Effector CD4-positive, alpha-beta T cell (primary cell): ENCODE data around the gene PFAS.
"Not testable (repeated sequence)": the region's sequence is repeated elsewhere in the genome, so short reads cannot be mapped to it uniquely, and the experiment has no call there.

Source experiments
- DNase-seq: peaks from one replicate; pipeline ENCODE4 v3.0.0-alpha.2; 2020

PFAS gene

DNA sequence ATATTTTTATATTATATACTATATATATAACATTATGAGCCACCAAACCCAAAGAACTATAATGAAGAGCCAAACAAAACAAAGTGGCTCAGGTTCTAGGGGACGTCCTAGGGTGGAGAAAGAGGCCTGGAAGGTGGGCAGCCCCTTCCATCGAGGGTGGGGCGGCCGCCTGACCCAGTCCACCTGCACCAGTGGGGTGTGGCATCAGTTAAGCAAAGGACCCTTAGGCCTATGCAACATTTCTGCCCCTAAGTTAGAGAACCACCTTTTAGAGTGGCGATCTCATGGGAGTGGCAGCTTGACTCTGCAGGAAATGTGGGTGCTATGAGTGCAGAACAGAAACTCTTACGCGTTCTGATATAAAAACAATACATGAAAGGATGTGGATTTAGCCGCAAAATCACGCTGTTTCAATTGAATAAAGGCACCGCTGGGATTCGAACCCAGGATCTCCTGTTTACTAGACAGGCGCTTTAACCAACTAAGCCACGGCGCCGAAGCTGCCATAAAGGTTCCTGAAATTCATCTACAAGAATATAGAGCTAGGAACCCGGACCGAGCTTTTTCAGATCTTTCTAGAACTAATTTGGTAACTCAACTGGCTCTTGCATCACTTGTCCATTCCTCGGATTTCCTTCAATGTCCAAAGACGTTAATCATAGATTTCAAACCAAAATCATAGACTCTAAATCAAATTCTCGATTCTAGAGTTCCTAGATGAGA is 23.1 kb upstream of the PFAS start:
- DNase-seq = peak; percentile 49

DNA sequence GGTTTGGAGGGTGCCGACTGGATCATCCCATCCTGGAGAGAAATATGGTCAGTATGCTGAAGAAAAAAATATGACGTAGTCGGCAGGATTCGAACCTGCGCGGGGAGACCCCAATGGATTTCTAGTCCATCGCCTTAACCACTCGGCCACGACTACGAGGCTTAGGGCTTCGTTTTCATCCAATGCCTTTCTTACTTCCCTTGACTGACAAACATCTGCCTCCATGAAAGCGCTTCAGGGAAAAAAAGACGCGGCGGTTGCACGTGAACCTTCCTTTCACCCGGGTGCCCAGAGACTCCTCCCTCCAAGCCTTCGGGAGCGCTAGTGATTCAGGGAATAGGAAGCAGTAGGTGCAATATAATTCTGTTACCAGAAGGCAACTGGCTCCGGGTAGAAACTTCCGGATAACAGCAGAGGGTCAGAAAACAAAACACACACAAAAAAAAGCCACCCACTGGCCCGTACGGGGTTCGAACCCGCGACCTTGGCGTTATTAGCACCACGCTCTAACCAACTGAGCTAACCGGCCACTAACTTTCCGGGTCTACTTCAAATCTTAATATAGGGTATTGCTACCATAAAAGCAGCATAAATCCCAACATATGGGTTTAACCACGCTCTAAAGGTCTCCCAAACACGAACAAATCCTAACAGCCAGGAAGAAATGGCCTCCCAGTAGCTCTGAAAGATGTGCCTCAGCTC is 22.4 kb upstream of the PFAS start:
- no peak for DNase-seq

DNA sequence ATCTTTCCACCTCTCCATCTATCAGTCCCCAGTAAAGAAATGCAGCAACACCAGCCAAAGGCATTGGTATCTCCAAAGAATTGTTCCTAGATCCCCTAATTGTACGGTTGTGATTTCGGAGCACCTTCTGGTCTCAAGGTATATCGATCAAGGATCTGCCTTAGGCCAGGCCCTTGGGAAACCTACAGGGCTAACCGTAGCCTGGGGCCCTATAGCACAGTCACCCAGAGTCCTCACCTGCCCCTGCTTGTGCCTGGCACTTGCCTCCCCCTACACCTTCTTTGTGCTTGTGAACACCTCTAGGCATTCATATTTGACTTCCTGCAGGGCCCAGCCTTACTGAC is 21.9 kb upstream of the PFAS start:
- no peak for DNase-seq

DNA sequence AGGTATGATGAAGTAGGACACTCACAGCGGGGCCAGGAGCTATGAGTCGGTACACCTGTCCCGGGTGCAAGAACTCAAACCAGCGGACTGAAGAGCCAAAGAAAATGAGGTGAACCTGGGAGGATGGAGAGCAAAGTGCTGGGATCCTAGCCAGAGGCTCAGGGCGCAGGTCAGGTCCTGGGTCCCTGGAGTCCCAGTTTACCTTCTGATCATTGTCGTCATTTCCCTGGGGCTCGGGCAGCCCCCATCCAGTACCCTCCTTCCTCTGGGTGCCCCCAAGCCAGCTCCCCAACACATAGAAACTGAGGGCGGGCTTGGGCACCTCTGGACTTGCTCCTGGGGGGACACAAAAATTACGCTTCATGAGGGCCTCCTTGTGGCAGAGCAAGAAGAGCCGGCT is 17.4 kb upstream of the PFAS start:
- DNase-seq = no peak

DNA sequence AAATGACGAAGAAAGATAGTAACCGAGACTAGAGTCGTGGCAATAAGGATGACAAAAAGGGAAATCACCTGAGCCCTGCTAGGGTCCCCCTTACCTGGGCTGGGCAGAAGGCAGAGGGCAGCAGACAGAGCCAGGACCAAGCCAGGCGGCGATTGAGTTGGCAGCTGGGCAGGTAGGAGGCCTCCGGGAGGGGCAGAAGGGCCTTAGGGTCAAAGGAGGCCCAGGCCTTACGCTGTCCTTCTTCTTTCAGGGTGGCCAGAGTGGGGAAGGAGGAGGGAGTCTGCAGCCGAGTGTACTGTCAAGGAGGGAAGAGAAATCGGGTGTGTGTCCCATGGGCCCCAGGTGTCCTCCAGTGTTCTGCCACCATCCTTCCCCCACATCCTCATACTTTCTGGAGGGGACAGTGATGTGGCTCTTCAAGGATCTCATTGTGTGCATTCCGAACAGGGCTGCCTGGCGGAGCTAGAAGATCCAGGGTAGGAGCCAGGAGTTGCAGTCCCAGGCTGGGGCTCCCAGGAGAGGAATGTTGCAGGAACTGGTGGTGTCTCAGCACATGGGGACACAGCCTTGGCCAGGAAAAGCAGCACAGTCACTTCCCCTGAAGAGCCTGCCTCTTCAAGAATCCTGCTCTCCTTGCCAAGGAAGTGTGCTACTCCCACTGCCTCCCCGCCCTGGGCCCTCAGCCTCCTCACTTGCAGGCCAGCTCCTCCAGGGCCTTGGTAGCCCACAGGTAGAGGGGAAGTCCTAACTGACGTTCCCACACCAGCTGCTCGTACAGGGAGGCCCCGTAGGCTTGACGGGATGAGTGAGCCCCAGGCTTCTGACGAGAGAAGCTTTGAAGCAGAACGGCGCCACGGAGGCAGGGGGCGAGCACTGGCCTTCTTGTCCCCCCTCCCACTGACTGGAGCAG is 14.5 kb upstream of the PFAS start:
- DNase-seq = no peak

DNA sequence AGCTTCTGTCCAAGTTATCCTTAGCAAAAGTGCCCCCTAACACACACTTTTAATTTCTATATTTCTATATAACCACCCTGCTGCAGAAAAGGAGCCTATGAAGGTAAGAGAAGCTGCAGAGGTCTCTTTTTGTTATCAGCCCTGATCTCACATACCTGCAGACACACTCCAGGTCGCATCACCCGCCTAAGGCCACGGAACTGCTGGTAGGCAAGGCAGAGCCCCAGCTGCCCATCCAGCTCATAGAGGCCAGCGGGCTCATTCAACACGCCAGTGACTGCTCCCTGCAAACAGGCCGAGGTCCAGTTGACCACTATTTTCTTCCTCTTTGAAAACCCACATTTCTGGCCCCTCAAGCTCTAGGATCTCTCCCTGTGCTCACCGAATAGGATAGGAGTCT is 13.4 kb upstream of the PFAS start:
- DNase-seq = no peak

DNA sequence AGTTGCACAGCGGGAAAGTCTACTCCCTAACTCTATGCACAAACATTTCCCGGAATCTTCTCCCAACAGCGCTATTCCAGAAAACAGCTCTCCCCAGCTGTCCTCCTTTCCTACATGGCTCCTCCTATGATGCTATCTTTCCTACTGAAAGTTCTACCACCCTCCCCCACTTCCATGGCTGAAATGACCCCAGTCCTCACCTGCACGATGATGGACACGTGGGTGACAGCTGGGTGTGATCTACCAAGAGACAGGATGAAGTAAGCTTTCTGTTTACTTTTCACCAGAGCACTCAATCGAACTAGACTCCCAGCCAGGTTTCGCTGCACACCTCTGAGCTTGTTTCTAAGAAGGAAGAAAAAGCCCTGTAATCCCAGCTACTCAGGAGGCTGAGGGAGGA is 11.9 kb upstream of the PFAS start:
- DNase-seq = no peak

DNA sequence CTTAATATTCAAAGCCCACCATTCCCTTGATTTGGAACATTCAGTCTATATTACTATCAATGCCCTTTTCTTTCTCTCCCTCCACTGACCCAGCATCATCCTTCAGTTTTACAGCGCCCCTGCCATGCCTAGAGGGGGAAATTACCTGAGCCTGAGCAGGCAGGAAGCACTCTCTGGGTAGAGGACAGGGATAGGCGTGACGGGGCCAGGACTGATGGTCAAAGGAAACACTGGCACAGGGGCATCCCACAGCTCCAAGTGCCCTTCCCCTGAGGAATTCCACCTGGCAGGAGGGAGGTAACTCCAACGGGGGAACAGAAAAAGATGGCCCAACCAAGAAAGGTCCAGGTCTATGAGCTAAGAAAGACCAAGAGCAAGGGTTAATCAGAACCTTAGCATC is 11.2 kb upstream of the PFAS start:
- no peak for DNase-seq

DNA sequence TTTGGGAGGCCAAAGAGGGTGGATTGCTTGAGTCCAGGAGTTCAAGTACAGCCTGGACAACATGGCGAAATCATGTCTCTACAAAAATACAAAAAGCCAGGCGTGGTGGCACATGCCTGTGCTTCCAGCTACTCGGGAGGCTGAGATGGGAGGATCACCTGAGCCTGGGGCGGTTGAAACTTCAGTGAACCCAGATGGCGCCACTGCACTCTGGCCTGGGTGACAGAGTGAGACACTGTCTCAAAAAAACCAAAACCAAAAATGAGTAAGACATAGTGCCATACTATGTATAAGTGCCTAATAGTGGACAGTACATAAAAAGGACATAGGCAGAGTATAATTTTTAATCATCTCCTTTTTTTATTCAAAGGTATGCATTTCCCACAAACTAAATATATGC is 5.3 kb upstream of the PFAS start:
- DNase-seq = peak; percentile 15

DNA sequence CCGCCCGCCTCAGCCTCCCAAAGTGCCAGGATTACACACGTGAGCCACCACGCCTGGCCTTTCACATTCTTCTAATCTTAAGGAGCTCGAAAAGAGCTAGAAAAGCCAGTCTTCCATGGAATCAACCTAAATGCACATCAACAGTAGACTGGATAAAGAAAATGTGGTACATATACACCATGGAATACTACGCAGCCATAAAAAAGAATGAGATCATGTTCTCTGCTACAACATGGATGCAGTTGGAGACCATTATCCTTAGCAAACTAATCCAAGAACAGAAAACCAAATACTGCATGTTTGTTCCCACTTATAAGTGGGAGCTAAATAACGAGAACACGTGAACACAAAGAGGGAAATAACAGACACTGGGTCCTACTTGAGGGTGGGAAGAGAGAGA is 4.3 kb upstream of the PFAS start:
- DNase-seq = no peak

DNA sequence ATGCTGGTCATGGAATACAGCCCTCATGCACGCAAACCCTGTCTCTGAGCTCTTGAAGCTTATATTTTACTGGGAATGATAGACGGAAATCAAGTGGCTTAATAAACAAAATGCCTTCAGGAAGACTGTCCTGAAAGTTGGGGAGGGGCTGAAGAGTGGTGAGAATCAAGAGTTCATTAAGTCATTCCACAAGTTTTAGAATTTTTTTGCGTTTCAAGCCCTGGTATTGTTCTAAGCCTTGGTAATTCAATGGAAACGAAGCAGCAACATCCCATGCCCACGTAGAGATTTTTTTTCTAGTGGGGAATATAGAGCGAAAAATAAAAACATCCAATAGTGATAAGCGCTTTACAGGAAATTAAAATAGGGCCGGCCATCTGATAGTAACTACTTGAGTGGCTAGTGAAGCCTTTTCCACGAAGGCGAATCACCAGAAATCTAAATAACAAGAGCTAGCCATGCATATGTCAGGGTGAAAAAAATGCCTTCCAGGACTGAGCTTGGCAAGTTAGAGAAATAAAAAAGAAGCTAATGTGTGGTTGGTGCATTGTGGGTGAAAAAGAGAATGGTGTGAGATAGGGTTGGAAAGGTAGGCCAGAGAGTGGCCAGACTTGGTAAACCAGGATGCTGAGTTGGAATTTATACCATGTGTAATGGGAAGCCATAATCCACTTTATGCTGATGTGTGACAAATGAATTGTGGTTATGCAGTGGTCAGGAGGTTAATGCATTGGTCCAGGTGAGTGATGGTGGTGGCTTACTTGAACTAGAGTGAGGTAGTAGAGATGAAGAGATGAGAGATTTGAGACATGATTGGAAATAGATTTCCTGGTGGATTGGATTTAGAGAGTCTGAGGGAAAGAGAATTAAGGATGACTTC is 772 bp downstream of the PFAS start:
- no peak for DNase-seq

DNA sequence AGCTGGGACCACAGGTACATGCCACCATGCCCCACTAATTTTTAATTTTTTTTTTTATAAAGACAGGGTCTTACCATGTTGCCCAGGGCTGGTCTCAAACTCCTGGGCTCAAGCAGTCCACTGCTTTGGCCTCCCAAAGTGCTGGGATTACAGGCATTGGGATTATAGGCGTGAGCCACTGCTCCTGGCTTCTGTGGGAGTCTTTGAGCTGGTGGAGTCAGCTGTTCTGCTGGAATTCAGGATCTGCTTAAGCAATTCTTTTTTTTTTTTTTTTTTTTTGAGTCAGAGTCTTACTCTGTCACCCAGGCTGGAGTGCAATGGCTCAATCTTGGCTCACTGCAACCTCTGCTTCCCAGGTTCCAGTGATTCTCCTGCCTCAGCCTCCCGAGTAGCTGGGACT is 2.3 kb downstream of the PFAS start:
- not testable (repeated sequence) for DNase-seq

DNA sequence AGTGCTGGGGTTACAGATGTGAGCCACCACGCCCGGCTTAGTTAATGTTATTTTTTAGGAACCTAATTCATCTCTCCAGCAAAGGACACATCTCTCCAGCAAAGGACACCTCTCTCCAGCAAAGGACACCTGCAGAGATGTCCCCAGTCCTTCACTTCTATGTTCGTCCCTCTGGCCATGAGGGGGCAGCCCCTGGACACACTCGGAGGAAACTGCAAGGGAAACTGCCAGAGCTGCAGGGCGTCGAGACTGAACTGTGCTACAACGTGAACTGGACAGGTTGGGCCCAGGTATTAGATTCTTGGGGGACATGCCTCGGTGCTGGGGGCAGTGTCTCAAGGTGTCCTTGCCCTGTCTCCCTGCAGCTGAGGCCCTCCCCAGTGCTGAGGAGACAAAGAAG is 4.7 kb downstream of the PFAS start:
- DNase-seq = no peak

DNA sequence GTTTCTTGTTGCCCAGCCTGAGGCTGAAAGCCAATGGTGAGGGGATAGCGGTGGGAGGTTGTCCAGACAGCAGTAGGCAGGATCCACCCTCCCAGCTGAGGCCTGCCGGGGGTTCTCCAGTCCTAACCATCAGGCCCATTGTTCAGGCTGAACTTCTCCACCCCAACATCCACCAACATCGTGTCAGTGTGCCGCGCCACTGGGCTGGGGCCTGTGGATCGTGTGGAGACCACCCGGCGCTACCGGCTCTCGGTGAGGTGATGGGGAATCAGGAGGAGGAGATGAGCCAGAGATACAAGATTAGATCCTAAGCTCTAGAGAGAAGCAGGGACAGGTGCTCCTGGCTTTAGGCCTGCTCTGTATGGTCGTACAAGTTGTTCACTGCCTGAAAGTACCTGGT is 5.8 kb downstream of the PFAS start:
- DNase-seq = no peak

DNA sequence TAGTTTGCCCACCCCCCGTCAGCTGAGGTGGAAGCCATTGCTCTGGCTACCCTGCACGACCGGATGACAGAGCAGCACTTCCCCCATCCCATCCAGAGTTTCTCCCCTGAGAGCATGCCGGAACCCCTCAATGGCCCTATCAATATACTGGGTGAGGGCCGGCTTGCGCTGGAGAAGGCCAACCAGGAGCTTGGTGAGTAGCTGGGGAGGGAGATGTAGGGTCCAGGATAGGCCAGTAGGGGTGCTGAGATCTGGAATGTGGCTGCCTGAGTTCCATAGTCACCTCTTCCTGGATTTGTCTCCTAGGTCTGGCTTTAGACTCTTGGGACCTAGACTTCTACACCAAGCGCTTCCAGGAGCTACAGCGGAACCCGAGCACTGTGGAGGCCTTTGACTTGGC is 6.4 kb downstream of the PFAS start:
- DNase-seq = no peak

DNA sequence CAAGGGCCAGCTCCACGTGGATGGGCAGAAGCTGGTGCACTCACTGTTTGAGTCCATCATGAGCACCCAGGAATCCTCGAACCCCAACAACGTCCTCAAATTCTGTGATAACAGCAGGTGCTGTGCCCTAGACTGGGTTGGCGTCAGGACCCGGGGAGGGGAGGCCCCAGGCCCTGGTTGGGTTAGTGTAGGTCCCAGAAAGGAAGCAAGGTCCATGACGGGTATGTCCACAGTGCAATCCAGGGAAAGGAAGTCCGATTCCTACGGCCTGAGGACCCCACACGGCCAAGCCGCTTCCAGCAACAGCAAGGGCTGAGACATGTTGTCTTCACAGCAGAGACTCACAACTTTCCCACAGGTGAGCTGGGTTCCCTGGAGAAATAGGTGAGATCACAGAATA is 7.2 kb downstream of the PFAS start:
- DNase-seq = no peak

DNA sequence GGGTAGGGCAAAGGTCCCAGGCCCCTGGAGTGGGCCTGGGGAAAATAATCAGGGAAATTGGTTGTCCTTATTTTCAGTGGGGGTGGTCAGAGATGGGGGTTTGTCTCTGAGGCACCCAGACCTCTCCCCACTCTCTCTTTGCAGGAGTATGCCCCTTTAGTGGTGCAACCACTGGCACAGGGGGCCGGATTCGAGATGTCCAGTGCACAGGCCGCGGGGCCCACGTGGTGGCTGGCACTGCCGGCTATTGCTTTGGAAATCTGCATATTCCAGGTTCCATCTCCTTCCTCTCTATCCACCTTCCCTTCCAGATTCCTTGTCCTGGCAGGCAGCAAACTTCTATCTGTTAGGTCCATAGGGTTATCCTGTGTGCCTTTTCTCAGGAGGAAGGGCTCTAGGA is 7.6 kb downstream of the PFAS start:
- no peak for DNase-seq

DNA sequence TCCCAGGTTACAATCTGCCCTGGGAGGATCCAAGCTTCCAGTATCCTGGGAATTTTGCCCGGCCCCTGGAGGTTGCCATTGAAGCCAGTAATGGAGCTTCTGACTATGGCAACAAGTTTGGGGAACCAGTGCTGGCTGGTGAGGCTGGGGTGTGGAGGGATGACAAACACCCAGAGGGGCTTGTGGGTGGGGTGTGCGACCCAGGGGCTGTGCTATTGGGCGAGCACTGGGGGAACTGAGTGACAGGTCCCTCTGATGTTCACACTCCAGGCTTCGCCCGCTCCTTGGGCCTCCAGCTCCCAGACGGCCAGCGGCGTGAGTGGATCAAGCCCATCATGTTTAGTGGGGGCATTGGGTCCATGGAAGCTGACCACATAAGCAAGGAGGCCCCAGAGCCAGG is 8.7 kb downstream of the PFAS start:
- no peak for DNase-seq

DNA sequence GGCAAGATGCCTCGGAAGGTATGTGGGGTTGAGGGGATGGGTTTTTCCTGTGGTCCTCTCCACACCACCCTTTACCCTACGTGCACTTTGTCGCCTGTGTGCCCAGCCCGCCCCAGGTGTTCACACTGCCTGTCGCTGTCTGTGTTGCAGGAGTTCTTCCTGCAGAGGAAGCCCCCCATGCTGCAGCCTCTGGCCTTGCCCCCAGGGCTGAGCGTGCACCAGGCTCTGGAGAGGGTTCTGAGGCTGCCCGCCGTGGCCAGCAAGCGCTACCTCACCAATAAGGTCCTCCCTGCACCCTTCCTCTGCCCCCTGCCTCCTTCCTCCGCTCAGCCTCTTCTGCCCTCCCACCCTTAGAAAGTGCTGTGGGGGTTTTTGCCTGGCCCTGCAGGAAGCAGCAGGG is 15.2 kb downstream of the PFAS start:
- DNase-seq = no peak

DNA sequence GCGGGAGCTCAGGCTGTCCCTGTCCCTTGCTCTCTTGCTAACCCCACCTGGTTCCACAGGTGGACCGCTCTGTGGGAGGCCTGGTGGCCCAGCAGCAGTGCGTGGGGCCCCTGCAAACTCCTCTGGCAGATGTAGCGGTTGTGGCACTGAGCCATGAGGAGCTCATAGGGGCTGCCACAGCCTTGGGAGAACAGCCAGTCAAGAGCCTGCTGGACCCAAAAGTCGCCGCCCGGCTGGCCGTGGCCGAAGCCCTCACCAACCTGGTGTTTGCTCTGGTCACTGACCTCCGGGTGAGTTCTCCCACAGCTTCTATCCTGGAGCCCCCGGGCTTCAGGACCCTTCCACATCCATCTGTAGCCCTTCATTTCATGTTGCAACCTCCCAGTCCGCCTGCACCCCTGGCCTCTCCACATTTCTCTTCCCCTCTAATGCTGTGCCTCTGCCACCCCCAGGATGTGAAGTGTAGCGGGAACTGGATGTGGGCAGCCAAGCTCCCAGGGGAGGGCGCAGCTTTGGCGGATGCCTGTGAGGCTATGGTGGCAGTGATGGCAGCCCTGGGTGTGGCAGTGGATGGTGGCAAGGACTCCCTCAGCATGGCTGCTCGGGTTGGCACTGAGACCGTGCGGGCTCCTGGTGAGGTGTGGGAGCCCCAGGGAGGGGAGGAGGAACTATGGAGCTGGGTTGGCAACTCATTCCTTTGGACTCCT is 15.9 kb downstream of the PFAS start:
- DNase-seq = no peak

DNA sequence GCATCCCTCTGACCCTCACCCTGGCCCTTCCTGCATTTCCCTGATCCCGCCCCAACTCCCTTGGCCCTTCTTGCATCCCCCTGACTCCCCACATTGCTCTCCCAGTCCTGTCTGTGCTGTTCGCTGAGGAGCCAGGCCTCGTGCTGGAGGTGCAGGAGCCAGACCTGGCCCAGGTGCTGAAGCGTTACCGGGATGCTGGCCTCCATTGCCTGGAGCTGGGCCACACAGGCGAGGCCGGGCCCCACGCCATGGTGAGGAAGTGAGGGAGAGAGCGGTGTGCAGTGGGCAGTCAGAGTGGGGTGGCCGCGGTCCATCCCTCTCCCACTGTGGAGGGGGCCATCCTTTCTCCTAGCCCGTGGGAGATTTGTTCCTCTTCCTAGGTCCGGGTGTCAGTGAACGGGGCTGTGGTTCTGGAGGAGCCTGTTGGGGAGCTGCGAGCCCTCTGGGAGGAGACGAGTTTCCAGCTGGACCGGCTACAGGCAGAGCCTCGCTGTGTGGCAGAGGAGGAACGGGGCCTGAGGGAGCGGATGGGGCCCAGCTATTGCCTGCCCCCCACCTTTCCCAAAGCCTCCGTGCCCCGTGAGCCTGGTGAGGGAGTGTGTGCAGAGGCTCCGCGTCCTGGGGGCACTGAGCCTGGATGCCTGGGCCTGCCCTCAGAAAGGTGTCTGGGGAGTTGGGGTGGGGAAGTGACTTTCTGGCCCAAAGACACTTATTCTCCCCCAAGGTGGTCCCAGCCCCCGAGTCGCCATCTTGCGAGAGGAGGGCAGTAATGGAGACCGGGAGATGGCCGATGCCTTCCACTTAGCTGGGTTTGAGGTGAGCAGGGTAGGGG is 17.8 kb downstream of the PFAS start:
- no peak for DNase-seq
